GM21529 (cell line): ENCODE measurements around the gene POU6F2.
"Not testable (repeated sequence)": the region's sequence is repeated elsewhere in the genome, so short reads cannot be mapped to it uniquely, and the experiment has no call there.

Source experiments
- ATAC-seq: cut with Tn5 transposase; IDR thresholded peaks from one replicate; pipeline ENCODE4 v1.9.1; 2021; ENCODE audit not compliant: unreplicated experiment

POU6F2 gene

DNA sequence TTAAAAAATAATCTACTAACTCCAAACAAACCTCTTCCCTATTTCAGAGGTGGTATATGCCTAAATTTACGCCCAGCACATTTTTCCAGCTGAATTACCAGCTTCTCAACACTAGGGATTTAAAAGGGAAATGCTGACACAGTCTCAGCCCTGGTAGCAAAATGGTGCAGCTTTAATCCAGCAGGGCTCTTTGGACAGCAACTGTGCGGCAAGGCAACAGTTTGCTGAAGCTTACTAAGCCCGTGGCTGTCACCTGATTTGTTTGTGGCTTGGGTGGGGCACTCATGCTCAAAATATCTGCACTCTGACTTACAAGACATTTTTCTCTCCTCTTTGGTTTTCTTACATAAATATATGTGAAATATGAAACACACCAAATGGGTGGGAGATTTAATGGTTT lies 206.7 kb downstream of the POU6F2 start:
- ATAC-seq: no peak

DNA sequence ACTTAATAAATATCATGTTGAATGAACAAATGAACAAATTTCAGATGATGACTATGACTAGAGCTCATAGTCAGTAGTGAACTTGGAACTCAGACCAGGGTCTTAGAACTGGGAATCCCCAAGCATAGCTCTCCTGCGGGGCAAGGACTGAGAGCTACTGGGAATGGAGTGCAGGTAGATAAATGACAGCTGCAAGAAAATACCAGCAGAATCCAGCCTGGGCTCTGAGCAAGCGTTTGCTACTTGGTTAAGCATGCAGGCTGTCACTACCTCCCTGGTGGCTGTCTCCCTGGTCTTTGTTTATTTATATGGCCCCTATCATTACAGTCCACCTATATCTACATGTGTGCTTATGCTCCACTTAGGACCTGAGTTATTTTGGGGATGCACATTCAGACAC lies 208.4 kb downstream of the POU6F2 start:
- no peak for ATAC-seq

GRCh38 chr7:39186671-39187070 lies 209.0 kb downstream of the POU6F2 start:
- no peak for ATAC-seq

GRCh38 chr7:39187130-39187529 lies 209.4 kb downstream of the POU6F2 start:
- no peak for ATAC-seq

DNA sequence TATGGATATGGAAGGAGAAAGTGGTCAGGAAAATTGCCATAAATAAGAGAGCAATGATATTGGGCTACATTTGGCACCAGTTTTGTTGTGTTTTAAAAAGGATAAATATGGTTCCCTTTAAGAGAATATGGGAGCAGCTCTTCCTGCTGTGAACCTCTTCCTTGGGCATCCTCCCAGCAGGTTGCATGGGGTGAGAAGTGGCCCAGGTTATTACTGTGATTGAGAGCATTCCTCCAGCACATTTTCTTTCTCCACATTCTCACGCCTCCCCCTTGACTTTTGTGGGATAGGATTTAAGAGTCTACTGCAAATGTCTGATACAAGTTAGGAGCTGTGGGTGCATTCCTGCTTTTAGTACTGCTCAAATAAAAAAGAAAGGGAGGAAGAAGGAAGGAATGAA lies 214.8 kb downstream of the POU6F2 start:
- no peak for ATAC-seq

DNA sequence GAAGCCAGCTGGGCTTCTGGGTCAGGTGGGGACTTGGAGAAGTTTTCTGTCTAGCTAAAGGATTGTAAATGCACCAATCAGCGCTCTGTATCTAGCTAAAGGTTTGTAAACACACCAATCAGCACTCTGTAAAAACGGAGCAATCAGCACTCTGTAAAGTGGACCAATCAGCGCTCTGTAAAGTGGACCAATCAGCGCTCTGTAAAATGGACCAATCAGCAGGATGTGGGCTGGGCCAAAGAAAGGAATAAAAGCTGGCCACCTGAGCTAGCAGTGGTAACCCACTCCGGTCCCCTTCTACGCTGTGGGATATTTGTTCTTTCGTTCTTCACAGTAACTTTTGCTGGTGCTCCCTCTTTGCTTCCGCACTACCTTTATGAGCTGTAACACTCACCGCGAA lies 216.7 kb downstream of the POU6F2 start:
- ATAC-seq: not testable (repeated sequence)

DNA sequence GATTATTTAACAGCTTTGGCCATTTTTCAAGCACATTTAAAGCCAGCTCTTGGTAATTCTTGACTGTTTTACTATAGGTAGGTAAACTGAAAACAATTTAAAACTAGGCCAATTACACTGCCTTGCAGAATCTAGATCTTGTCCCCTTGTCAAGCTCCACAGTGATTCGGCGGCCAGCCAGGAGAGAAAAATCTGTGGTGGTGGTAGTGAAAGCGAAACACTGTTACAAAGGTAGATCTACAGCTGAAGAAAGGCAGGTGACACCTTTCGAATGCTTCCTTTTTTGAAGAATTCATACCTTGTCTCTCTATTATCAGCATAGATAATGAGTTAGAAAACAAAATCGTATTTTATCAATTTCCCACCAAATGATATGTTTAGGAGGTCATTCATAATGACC lies 218.3 kb downstream of the POU6F2 start:
- ATAC-seq: no peak

DNA sequence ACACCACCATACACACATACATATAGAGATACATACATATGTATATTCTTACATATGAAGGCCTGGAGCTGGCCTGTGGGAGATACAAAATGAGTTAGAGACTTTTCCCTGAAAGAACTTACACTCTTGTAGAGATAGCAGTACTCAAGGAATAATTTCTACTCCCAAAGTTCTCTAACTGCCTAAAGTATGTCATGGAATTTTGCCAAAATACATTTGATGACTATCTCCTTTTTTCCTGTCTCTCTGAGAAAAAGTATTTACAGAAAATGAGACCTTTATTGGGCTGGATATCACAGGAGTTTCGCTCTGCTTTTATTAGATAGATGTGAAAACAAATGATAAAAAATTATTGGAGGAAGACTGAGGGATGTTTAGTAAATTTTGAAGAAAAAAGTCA lies 220.1 kb downstream of the POU6F2 start:
- ATAC-seq: no peak

- no peak for ATAC-seq
These were observed 220.8 kb downstream of the POU6F2 start for GRCh38 chr7:39198556-39198955.

GRCh38 chr7:39199006-39199405 lies 221.3 kb downstream of the POU6F2 start:
- ATAC-seq: no peak

GRCh38 chr7:39199951-39200350 lies 222.2 kb downstream of the POU6F2 start:
- no peak for ATAC-seq

- ATAC-seq: no peak
These were observed 224.3 kb downstream of the POU6F2 start for GRCh38 chr7:39202041-39202440.

DNA sequence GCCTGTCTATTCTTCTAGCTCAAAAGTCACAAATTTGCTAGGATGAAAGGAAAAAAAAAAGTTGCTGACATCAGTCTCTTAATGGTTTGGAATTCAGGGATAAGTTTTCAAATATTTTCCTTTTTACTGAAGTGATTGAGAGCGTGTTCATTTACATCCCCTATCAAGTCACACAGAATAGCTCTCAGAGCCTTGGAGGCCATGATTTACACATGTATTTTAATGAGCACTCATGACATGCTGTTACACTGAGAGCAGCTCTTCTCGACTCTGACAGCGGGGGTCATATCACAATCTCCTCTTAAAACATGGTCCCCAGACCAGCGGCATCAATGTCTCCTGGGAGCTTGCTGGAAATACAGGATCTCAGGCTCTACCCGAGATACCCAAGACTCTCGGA lies 232.7 kb downstream of the POU6F2 start:
- ATAC-seq: no peak

DNA sequence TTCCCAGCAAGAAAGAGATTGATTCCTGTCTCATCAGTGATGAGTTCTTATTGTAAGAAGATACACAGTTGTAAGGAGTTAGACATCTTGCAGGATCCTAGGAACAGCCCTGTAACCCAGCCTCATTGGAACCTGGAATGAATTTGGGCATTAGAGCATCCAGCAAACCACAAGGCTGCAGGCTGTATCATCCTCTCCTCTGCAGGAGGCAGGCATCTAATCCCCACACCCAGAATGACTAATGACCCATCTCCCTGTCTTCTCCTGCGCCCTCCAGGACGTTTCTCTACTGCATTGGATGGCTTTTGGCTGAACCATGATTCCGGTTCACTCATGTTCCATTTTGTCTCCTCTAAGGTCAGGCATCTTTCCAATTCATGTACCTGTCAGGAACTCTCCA lies 233.9 kb downstream of the POU6F2 start:
- no peak for ATAC-seq

DNA sequence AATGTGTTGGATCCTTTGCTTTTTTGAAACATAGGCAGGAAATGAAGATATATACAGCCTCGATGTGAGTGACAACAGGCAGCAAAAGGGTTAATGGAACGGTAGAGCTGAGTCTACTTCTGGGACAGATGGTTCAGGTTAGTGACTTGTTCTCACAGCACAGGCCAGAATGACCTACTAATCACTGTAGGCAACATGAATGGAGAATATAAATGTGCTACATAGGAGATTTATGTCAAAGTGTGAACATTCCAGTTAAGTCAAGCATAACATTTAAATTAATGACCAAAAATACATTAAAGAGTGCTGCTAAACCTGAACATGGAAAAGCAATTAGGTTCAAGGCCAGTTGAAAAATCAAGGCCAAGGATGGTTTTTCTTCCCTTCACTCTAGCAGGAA lies 235.2 kb downstream of the POU6F2 start:
- no peak for ATAC-seq

GRCh38 chr7:39217783-39218182 lies 240.1 kb downstream of the POU6F2 start:
- ATAC-seq: no peak

GRCh38 chr7:39219869-39220268 lies 242.2 kb downstream of the POU6F2 start:
- no peak for ATAC-seq

GRCh38 chr7:39221901-39222300 lies 244.2 kb downstream of the POU6F2 start:
- ATAC-seq: no peak

DNA sequence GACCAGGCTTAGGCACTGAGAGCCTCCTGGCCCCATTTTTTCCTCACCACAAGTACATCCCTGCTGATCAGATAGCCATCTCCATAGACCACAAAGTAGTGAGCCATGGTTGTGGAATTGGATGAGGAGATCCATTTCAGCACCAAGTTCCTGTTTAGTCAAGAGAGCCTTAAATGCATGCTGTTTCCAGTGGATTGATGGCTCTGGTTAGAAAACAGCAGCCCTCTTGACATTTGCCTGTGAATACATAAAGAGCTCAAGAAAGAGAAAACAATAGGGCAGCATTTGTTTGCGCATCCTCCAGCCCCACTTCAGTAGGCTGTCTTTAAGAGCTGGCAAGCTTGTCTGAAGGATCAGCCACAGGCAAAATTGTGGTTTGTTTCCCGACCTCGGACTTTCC lies 251.2 kb downstream of the POU6F2 start:
- ATAC-seq: no peak

GRCh38 chr7:39233851-39234529 lies 256.3 kb downstream of the POU6F2 start:
- no peak for ATAC-seq

GRCh38 chr7:39238234-39238869 lies 260.6 kb downstream of the POU6F2 start:
- ATAC-seq: no peak

GRCh38 chr7:39240864-39241263 lies 263.2 kb downstream of the POU6F2 start:
- ATAC-seq: no peak

DNA sequence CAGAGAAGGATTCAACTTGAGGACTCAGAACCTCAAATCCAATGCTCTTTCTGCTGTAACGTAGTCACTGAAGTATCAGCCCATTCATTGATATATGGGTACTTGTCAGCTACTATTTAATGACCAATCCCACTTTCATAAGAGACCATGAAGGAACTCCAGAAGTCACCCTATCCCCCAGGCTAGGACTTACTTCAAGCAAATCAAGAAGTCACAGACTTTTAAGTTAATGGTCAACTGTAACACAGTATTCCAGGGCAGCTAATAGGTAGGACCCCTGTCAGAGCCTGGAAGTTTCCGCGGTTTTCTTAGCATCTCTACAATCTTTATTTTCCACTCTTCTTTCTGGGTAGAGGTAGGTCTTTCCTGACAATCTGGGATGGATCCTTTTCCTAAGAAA lies 269.9 kb downstream of the POU6F2 start:
- ATAC-seq: no peak
